CD4-positive, alpha-beta T cell treated with Interleukin-2 at 100 ng/mL for 4 hours (primary cell): ENCODE data around the gene AARS1.
A peak's percentile ranks its signal among the peaks of the same experiment; 100 is the strongest.
"Not testable (repeated sequence)": the region's sequence is repeated elsewhere in the genome, so short reads cannot be mapped to it uniquely, and the experiment has no call there.

Experiments
- DNase-seq: peaks from one replicate; pipeline ENCODE4 v3.0.0-alpha.2; 2020; ENCODE audit warnings: low spot score

AARS1 gene

GRCh38 chr16:70289229-70290094 is at the start of gene AARS1:
TSS of gene AARS1 (minus strand) at chr16:70289506. CDS start at chr16:70282763, 6,743 bp downstream.
- peak; percentile 99 for DNase-seq

GRCh38 chr16:70337814-70338213 is 48.5 kb upstream of the AARS1 start:
- no peak for DNase-seq

GRCh38 chr16:70332728-70333127 is 43.4 kb upstream of the AARS1 start:
- not testable (repeated sequence) for DNase-seq

GRCh38 chr16:70331588-70332358 is 42.5 kb upstream of the AARS1 start:
- peak; percentile 11 for DNase-seq

GRCh38 chr16:70331091-70331490 is 41.8 kb upstream of the AARS1 start:
- DNase-seq = no peak

GRCh38 chr16:70324998-70325747 is 35.9 kb upstream of the AARS1 start:
- no peak for DNase-seq

GRCh38 chr16:70320121-70320520 is 30.8 kb upstream of the AARS1 start:
- no peak for DNase-seq

- DNase-seq = not testable (repeated sequence)
Measured at GRCh38 chr16:70307726-70308125, 18.4 kb upstream of the AARS1 start.

GRCh38 chr16:70306880-70307279 is 17.6 kb upstream of the AARS1 start:
- no peak for DNase-seq

- DNase-seq = no peak
Measured at GRCh38 chr16:70304892-70305448, 15.7 kb upstream of the AARS1 start.

GRCh38 chr16:70302745-70303144 is 13.4 kb upstream of the AARS1 start:
- DNase-seq = no peak

GRCh38 chr16:70301121-70301520 is 11.8 kb upstream of the AARS1 start:
- no peak for DNase-seq

GRCh38 chr16:70298988-70299938 is 10.0 kb upstream of the AARS1 start, which contains the start of gene DDX19B:
TSS of gene DDX19B (plus strand) at chr16:70299186. CDS start at chr16:70299298, 112 bp downstream.
- peak; percentile 55 for DNase-seq

GRCh38 chr16:70295634-70296033 is 6.3 kb upstream of the AARS1 start:
- DNase-seq = no peak

- DNase-seq = no peak
Measured at GRCh38 chr16:70294385-70295025, 5.2 kb upstream of the AARS1 start.

GRCh38 chr16:70292148-70292547 is 2.8 kb upstream of the AARS1 start:
- not testable (repeated sequence) for DNase-seq

- no peak for DNase-seq
Measured at GRCh38 chr16:70290949-70291519, 1.7 kb upstream of the AARS1 start.

- not testable (repeated sequence) for DNase-seq
Measured at GRCh38 chr16:70287304-70287971, 1.9 kb downstream of the AARS1 start.

- no peak for DNase-seq
Measured at GRCh38 chr16:70276392-70276791, 12.9 kb downstream of the AARS1 start.
